GM18508 (cell line): ENCODE data around the gene PTTG2.

Experiments used
- ATAC-seq: cut with Tn5 transposase; IDR thresholded peaks from one replicate; pipeline ENCODE4 v1.9.1; 2021; ENCODE audit warnings: moderate number of reproducible peaks; ENCODE audit not compliant: insufficient read depth, unreplicated experiment

Gene PTTG2

DNA sequence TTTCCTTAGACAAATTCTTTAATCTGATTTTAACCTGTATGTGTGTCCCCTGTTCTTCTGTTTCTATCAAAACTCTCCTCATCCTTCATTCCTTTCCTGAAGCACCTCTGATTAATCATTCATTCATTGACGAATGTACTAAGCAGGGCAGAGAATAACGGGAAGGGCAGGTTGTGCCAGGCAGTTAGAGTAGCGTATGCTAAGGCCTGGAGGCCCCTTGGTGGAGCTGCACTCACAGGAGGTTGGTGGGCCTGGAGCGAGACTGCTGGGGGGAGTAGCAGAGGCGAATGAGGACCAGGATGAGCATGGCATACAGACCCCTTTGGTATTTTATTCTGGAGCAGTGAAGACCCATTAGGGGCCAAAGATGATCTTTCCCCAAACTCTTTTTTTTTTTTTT lies 22.5 kb downstream of the PTTG2 start:
- no peak for ATAC-seq

DNA sequence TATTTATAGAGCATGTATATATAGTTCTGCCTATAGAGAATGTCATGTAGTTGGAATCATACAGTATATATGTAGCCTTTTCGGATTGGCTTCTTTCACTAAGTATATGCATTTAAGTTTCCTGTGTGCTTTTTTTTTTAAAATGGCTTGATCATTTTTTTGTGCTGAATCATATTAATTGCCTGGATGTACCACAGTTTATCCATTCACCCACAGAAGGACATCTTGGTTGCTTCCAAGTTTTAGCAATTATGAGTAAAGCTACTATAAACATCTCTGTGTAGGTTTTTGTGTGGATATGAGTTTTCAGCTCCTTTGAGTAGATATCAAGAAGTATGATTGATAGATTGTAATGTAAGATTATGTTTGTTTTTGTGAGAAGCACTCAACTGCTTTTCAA lies 23.8 kb downstream of the PTTG2 start:
- ATAC-seq = no peak

DNA sequence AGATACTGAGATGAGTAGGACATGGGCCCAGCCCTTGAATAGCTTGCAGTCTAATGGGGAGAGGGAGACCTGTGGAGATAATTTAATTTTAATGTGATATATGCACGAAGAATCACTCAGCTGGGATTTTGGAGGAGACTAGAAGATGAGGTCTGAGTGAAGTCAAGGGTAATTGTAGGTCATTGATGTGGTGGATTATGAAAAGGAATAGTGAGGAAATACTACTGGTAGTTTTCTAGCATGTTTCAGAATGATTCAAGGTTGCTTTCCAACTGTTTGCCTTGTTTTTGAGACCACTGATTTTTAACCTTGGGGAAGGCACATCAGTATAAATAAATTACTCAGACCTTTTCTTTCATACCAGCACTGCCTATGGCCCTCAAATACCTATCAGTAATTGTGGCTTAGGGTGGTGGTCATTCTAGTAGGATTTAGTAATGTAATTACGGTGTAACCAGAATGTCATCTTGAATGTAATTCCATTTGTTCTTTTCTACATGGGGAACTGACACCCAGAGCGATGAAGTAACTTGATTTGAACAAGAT lies 25.6 kb downstream of the PTTG2 start:
- no peak for ATAC-seq

DNA sequence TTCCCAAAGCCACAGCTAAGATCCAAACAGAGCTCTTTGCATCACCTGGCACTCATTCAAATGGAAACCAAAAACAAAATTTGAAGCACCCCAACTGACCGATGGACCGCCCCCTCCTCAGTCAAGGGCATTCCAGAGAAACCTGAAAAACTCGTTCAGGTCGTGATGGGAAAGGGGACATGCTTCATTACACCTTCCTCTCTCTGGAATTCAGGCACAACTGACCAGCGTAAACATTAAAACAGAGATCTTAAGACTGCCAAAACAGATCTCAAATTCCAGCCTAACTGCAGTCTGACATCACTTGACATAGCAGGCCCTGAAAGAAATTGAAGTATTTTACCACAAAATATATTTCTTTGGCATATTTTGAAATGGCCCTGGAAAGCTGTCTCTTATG lies 28.5 kb downstream of the PTTG2 start:
- no peak for ATAC-seq

GRCh38 chr4:37989398-37990260 lies 29.4 kb downstream of the PTTG2 start:
- no peak for ATAC-seq

GRCh38 chr4:37990731-37991245 lies 30.6 kb downstream of the PTTG2 start:
- no peak for ATAC-seq

DNA sequence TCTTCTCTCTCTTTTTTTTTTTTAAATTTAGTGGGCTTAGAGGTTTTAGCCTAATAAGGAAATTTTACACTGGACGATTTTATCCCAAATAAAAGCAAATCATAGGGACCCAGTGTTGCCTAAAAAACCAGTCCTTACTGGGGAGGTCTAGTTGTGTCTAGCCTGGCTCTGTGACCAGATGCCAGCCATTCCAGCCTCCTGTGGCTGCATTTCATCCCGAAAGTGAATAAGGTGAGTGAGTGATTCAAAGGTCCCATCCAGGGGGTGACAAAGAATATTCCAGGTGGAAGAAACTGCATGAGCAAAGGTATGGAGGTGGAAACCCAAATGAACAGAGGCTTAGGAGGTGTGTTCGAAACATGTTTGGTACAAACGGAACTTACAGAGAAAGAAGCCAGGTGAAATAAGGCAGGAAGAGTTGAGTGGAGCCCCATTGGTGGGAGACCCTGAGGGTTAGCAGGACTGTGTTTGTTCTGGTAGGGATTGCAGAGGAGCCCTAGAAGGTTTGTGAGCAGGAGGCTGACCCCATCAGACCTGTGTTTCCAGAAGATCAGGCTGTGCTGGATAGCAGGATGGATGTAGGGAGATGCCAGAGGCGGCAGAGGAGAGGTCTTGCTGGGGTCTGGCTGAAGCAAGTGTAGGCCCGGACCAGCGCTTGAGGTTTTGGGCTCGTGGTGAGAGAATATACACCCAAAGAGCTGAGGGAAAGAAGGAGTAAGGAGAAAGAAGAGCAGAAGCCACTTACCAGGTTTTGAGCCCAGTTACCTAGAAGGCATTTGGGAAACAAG lies 31.6 kb downstream of the PTTG2 start:
- ATAC-seq = no peak

- no peak for ATAC-seq
Observed at GRCh38 chr4:37993806-37994205, 33.6 kb downstream of the PTTG2 start.

DNA sequence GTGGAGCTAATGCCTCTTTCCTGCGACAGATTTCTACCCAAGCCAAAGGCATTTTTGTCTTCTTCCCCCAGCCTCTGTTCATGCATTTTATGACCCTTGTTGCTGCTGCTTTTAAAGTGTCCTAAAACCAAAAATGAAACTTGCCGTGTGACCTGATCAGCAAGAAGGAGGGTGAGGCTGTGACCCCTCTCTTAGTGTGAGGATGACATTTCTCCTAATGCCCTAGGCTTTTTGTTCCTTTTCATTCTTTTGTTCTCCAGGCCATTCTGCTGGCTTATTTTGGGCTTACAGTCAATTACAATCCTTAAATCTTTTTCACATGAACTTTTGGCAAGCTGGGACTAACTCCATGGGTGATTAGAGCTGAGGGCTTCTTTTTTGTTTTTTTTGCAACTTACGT lies 34.4 kb downstream of the PTTG2 start:
- no peak for ATAC-seq

GRCh38 chr4:37995299-37995821 lies 35.2 kb downstream of the PTTG2 start:
- ATAC-seq = no peak

DNA sequence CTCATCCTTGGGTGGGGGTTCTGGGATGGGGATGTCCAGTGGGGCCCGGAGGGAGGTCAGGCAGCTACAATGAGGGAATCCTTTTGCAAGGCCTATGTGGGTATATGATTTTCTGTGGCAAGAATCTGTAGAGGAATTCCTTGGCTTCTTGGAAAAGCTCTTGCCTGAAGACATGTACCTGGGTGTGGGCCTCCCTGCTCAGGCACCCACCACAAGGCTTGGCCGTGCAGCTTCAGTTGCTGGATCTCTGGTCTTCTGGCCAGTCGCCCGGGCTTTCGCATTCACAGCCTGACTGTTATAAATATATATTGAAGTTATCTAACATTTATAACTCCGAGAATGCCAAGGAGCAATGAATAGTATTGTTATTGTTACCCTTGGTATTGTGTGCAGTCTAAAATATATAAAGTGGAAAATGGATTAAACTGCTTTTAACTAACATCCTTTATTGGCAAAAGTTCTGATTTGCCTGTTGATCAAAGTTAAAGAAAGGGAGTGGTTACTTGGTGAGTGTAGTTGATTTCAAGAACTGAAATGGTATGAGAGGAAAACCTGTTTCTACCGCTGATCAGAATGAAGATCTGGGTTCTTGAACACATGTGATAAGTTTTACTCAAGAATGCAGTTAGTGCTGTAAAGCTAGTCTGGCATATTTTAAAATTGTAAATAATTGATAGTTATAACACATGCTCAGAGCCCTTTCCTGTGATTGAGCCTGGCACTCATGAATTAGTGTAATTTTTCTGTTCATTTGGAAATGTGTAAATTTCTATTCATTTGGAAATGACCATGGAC lies 36.0 kb downstream of the PTTG2 start:
- ATAC-seq = no peak

DNA sequence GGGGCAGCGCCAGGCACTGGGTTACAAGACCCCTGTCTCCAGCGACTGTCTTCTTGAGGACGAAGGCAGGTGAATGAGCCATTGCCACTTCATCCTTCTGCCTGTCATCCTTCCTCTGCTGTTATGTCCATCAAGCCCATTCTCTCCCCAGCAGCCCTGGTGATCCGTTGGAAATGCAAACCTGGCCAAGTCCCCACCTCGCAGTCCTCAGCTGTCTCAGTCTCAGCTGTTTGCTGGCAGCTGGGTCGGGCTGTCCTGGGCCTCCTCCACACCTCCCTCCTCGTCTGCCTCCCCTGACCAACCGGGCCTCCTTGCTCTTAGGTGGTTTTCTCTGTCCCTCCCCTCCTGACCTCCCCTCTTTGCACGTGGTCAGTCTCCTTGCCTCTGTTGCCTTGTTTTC lies 38.0 kb downstream of the PTTG2 start:
- ATAC-seq = no peak

GRCh38 chr4:37999000-37999716 lies 39.0 kb downstream of the PTTG2 start:
- no peak for ATAC-seq

DNA sequence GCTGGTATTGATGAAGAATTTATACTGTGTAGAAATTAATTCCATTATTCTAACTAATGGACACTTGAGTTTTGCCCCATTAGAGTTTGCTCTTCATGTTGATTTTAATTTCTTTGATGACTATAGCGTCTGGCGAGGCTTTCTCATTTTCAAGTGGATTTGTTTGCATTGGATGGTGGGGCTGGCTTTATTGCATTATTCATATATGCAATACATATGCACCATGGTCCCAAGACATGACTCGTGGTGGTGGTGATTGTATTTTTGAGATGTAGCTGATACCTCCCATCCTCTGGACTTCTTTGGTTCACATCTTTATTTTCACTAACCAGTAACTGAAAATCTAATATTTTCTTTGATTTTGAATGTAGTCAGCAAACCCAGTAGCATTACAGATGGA lies 39.8 kb downstream of the PTTG2 start:
- no peak for ATAC-seq

DNA sequence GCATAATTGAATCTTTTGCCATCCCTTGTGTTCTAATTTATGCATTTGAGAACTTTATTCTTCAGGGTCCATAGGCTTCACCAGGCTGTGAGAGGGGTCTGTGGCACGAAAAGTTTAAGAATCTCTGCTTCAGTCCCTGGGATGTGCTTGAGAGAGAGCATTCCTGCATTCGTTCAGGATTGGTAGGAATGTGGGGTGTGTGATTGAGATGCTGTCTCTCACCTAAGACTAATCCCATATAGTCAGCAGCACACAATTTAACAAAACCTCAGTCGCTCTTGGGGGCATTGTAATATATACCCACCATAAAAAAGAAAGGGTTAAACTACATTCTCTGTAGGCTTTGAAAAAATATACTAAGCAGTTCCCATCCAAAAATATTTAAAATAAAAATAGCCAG lies 41.7 kb downstream of the PTTG2 start:
- ATAC-seq = no peak

DNA sequence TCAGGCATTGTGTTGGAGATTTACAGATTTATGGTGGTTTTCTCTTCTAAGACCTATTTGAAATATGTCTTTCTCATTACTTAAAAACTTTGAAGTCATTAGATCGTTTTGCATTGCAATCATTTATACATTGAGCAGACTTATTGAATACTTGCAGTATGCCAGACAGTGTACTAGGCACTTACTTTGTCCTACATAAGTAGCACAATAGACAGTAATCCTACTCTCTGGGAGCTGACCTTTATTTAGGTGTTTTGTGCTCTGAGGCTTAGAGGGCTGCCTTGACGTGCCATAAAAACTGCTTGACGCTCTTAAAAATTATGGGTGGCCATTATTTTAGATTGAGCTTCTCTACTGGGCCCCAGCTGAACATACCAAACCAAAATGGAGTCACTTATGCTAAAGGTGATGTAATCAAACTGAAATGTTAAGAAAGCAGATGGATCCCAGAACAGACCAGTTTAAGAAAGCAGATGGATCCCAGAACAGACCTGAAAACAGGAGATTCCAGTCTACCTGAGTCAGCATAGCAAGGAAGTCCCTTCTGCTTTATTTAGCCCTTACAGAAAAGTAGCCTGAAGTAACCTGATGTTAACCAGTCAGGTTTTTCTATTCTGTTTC lies 42.4 kb downstream of the PTTG2 start:
- ATAC-seq = no peak

DNA sequence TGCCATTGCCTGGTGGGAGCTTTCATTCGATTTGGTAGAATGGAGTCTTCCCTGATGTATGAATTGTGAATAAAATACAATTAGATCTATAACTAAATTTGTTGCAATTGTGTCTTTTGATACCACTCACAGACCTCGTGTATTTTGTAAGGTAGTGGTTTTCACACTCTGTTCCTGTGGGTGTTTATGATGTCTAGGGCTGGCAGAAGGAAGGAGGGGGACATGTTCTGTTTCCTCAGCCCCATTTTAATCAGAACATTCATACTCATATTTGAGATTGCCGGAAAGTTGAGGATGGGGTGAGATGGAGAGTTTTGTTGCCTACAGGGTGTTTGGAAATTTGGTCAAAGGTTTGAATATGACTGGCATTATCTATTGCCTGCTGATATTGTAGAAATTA lies 42.9 kb downstream of the PTTG2 start:
- ATAC-seq = no peak

GRCh38 chr4:38003628-38004027 lies 43.4 kb downstream of the PTTG2 start:
- ATAC-seq = no peak

- no peak for ATAC-seq
Observed at GRCh38 chr4:38004062-38004461, 43.9 kb downstream of the PTTG2 start.
